ENCODE measurements around the gene STARD3.
A peak's percentile ranks its signal among the peaks of the same experiment; 100 is the strongest.

Gene STARD3

GRCh38 chr17:39672522-39673334, 35.8 kb downstream of the STARD3 start:
- DNase-seq (ENCODE audit: insufficient read length, low spot score) (no peak), FAIRE-seq (no peak)
- TF ChIP-seq POLR2A (IDR thresholded peaks at IDR 0.05; ENCODE audit: low read depth, low read length), result no peak
- no peak for TF ChIP-seq POLR2AphosphoS5 (IDR thresholded peaks at IDR 0.05; ENCODE audit: low read depth, low read length)
- no peak for TF ChIP-seq PAX5 (IDR thresholded peaks at IDR 0.05; ENCODE audit: insufficient read depth, low read length, severe bottlenecking)

DNA sequence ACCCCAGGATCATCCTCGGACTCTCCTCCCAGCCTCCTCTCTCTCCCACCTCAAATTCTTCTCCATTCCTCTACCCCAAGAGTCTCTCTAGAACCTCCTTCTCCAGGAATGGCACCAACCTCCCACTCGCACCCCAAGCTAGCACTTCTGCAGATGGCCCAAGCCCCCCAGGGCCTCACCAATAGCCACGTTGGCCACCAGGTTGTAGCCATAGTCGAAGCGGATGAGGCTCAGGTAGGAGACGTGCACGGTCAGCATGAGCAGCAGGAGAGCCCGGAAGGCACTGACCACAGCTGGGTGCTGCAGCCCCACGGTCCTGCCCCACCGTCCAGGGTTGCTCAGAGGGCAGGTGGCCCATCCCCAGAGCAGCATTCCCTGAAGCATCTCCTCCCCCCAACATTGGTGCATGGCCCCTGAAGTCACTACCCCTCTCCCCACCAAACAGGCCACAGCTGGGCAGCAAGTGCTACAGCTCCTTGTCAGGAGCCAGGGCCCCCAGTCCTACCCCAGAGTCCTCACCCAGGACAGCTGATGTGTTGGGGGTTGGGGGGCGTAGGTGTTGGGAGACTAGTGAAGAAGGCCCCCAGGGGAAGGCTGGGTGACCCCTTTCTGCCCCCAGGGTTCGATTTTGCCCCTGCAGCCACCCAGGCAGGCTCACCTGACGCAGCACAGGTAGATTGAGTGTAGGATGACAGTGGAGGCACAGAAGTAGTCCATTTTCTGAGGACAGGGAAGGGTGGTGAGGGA, 36.6 kb downstream of the STARD3 start:
- FAIRE-seq (no peak), DNase-seq (ENCODE audit: insufficient read length, low spot score) (no peak)
- no peak for TF ChIP-seq TAF1 (IDR thresholded peaks at IDR 0.05; ENCODE audit: low read depth, low read length)
- no peak for TF ChIP-seq POLR2AphosphoS5 (IDR thresholded peaks at IDR 0.05; ENCODE audit: low read depth, low read length)

DNA sequence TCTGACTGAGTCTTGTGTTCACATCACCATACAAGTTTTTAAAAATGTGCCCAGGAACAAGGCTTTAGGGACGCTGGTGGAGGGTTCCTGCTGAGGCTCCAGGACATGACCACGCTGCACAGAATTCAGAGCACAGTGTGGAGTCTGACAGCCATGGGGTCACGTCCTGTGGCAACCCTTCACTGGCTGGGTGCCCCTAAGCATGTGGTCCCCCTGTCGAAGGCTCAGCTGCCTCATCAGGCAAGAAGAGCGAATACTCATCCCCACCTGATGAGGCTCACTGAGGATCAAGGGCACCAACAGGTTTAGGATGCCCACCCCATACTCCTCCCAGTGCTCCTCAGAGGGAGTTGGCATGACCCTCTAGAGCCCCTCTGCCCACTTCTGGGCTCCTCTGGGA, 37.2 kb downstream of the STARD3 start:
- no peak for FAIRE-seq
- DNase-seq (ENCODE audit: insufficient read length, low spot score), result no peak
- TF ChIP-seq TAF1 (IDR thresholded peaks at IDR 0.05; ENCODE audit: low read depth, low read length) (no peak), POLR2AphosphoS5 (IDR thresholded peaks at IDR 0.05; ENCODE audit: low read depth, low read length) (no peak), PAX5 (IDR thresholded peaks at IDR 0.05; ENCODE audit: insufficient read depth, low read length, severe bottlenecking) (no peak), POU2F2 (IDR thresholded peaks at IDR 0.05; ENCODE audit: low read depth, low read length) (no peak), SPI1 (IDR thresholded peaks at IDR 0.05; ENCODE audit: low read depth, low read length) (no peak)

DNA sequence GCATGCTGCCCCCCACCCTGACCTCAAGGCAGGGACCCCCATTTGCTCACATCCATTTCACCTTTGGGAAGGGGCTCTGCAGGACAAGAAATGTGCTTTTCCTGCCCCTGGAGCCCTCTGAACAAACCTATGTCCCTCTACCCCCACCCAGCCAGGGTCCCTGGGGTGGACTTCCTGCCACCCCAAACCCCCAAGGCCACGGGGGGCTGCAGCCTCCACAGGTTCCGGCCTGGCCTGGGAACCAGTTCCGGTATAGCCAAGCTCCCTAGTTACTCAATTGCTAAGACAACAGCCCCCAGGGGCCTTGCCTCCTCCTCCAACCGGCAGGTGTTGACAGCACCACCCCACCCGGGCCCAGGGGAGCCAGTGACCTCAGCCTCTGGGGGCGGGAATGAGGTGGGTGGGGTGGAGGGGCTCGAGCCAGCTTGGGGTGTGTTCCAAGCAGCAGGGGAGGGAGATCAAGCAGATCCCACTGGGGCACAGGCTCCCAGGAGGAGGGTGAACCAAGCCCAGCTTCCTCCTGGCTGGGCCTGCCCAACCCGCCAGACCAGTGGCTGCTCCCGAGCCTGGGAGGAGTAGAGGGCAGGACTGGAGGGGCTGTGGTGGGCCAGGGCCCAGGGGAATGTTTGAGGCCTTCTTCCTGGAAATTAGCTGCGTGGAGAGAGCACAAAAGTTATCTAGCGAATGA, 37.9 kb downstream of the STARD3 start:
- no peak for FAIRE-seq
- TF ChIP-seq SPI1 (IDR thresholded peaks at IDR 0.05; ENCODE audit: low read depth, low read length) (no peak), POLR2AphosphoS5 (IDR thresholded peaks at IDR 0.05; ENCODE audit: low read depth, low read length) (no peak), POU2F2 (IDR thresholded peaks at IDR 0.05; ENCODE audit: low read depth, low read length) (no peak), POLR2A (IDR thresholded peaks at IDR 0.05; ENCODE audit: low read depth, low read length) (no peak), TAF1 (IDR thresholded peaks at IDR 0.05; ENCODE audit: low read depth, low read length) (no peak), PAX5 (IDR thresholded peaks at IDR 0.05; ENCODE audit: insufficient read depth, low read length, severe bottlenecking) (no peak)
- DNase-seq (ENCODE audit: insufficient read length, low spot score), result no peak

GRCh38 chr17:39675390-39676082, 38.6 kb downstream of the STARD3 start:
- TF ChIP-seq SPI1 (IDR thresholded peaks at IDR 0.05; ENCODE audit: low read depth, low read length), result no peak
- TF ChIP-seq POLR2AphosphoS5 (IDR thresholded peaks at IDR 0.05; ENCODE audit: low read depth, low read length), result no peak
- TF ChIP-seq PAX5 (IDR thresholded peaks at IDR 0.05; ENCODE audit: insufficient read depth, low read length, severe bottlenecking), result no peak
- TF ChIP-seq TAF1 (IDR thresholded peaks at IDR 0.05; ENCODE audit: low read depth, low read length), result no peak
- TF ChIP-seq POU2F2 (IDR thresholded peaks at IDR 0.05; ENCODE audit: low read depth, low read length), result no peak
- TF ChIP-seq POLR2A (IDR thresholded peaks at IDR 0.05; ENCODE audit: low read depth, low read length), result no peak
- FAIRE-seq, result peak; percentile 43
- no peak for DNase-seq (ENCODE audit: insufficient read length, low spot score)

- FAIRE-seq (peak; percentile 86), DNase-seq (ENCODE audit: insufficient read length, low spot score) (peak; percentile 47)
- TF ChIP-seq PAX5 (IDR thresholded peaks at IDR 0.05; ENCODE audit: insufficient read depth, low read length, severe bottlenecking) (no peak), POLR2AphosphoS5 (IDR thresholded peaks at IDR 0.05; ENCODE audit: low read depth, low read length) (no peak)
Measured at GRCh38 chr17:39676198-39676819, 39.4 kb downstream of the STARD3 start.

- TF ChIP-seq PAX5 (IDR thresholded peaks at IDR 0.05; ENCODE audit: insufficient read depth, low read length, severe bottlenecking) (no peak), SPI1 (IDR thresholded peaks at IDR 0.05; ENCODE audit: low read depth, low read length) (no peak), POU2F2 (IDR thresholded peaks at IDR 0.05; ENCODE audit: low read depth, low read length) (no peak), POLR2AphosphoS5 (IDR thresholded peaks at IDR 0.05; ENCODE audit: low read depth, low read length) (no peak), TAF1 (IDR thresholded peaks at IDR 0.05; ENCODE audit: low read depth, low read length) (no peak), POLR2A (IDR thresholded peaks at IDR 0.05; ENCODE audit: low read depth, low read length) (no peak)
- no peak for DNase-seq (ENCODE audit: insufficient read length, low spot score)
- FAIRE-seq, result peak; percentile 33
Measured at GRCh38 chr17:39677072-39677471, 40.1 kb downstream of the STARD3 start.

- no peak for DNase-seq (ENCODE audit: insufficient read length, low spot score)
- TF ChIP-seq PAX5 (IDR thresholded peaks at IDR 0.05; ENCODE audit: insufficient read depth, low read length, severe bottlenecking) (no peak), POU2F2 (IDR thresholded peaks at IDR 0.05; ENCODE audit: low read depth, low read length) (no peak), POLR2A (IDR thresholded peaks at IDR 0.05; ENCODE audit: low read depth, low read length) (no peak), POLR2AphosphoS5 (IDR thresholded peaks at IDR 0.05; ENCODE audit: low read depth, low read length) (no peak), SPI1 (IDR thresholded peaks at IDR 0.05; ENCODE audit: low read depth, low read length) (no peak), TAF1 (IDR thresholded peaks at IDR 0.05; ENCODE audit: low read depth, low read length) (no peak)
- no peak for FAIRE-seq
Measured at GRCh38 chr17:39677542-39678339, 40.8 kb downstream of the STARD3 start.
